H9 (cell line): ENCODE data around the gene PARK7. TPM values are rescaled to one million over a fixed set of nuclear protein-coding genes. Genes with fewer than 3 reads are reported as not detected.

ENCODE experiments used
- DNase-seq: peaks from one replicate; pipeline ENCODE4 v3.0.0-alpha.2; 2017
- H2AFZ ChIP-seq: one replicate; pipeline ENCODE4 v1.6.1; 2013; ENCODE audit warnings: mild to moderate bottlenecking, low read length, control low read depth, moderate library complexity
- H2AK5ac ChIP-seq: 2 replicates; pipeline ENCODE4 v1.6.1; 2013; ENCODE audit warnings: low read length, control low read depth, mixed read lengths; ENCODE audit not compliant: insufficient read length
- H2BK120ac ChIP-seq: one replicate; pipeline ENCODE4 v1.6.1; 2013; ENCODE audit warnings: low read depth, mild to moderate bottlenecking, low read length, control low read depth, inconsistent platforms; ENCODE audit not compliant: poor library complexity, severe bottlenecking
- H2BK12ac ChIP-seq: 2 replicates; pipeline ENCODE4 v1.6.1; 2013; ENCODE audit warnings: low read length, control low read depth, mixed read lengths, low read depth; ENCODE audit not compliant: insufficient read length
- H2BK15ac ChIP-seq: 2 replicates; pipeline ENCODE4 v1.6.1; 2013; ENCODE audit warnings: low read depth, low read length, control low read depth
- H2BK20ac ChIP-seq: one replicate; pipeline ENCODE4 v1.6.1; 2013; ENCODE audit warnings: low read depth, mild to moderate bottlenecking, low read length, control low read depth, inconsistent platforms; ENCODE audit not compliant: poor library complexity, severe bottlenecking
- H2BK5ac ChIP-seq: 2 replicates; pipeline ENCODE4 v1.6.1; 2013; ENCODE audit warnings: low read length, control low read depth, mixed read lengths; ENCODE audit not compliant: insufficient read length
- H3K14ac ChIP-seq: 2 replicates; pipeline ENCODE4 v1.6.1; 2013; ENCODE audit warnings: low read length, control low read depth; ENCODE audit not compliant: insufficient read depth
- H3K18ac ChIP-seq: 2 replicates; pipeline ENCODE4 v1.6.1; 2013; ENCODE audit warnings: low read depth, mild to moderate bottlenecking, mixed read lengths, low read length, control low read depth; ENCODE audit not compliant: insufficient read length
- H3K23ac ChIP-seq: 2 replicates; pipeline ENCODE4 v1.6.1; 2013; ENCODE audit warnings: low read length, control low read depth, mixed read lengths, low read depth; ENCODE audit not compliant: insufficient read length
- H3K23me2 ChIP-seq: 2 replicates; pipeline ENCODE4 v1.6.1; 2013; ENCODE audit warnings: low read depth, mild to moderate bottlenecking, mixed read lengths, low read length, control low read depth; ENCODE audit not compliant: insufficient read length, poor library complexity, severe bottlenecking
- H3K27ac ChIP-seq: 2 replicates; pipeline ENCODE4 v1.5.1; 2013; ENCODE audit warnings: low read length, control low read depth, mixed read lengths, low read depth; ENCODE audit not compliant: insufficient read length
- H3K27me3 ChIP-seq: 2 replicates; pipeline ENCODE4 v1.6.1; 2013; ENCODE audit warnings: low read length, control low read depth, inconsistent platforms; ENCODE audit not compliant: insufficient read depth
- H3K4ac ChIP-seq: 2 replicates; pipeline ENCODE4 v1.6.1; 2013; ENCODE audit warnings: low read depth, mild to moderate bottlenecking, control low read depth, inconsistent platforms, low read length, moderate library complexity
- H3K4me1 ChIP-seq: 2 replicates; pipeline ENCODE4 v1.6.1; 2013; ENCODE audit warnings: low read length, control low read depth, inconsistent platforms; ENCODE audit not compliant: insufficient read depth
- H3K4me2 ChIP-seq: 2 replicates; pipeline ENCODE4 v1.6.1; 2013; ENCODE audit warnings: low read length, control low read depth, mixed read lengths; ENCODE audit not compliant: insufficient read length, insufficient read depth
- H3K56ac ChIP-seq: 2 replicates; pipeline ENCODE4 v1.6.1; 2013; ENCODE audit warnings: low read depth, mild to moderate bottlenecking, mixed read lengths, low read length, control low read depth; ENCODE audit not compliant: insufficient read length
- H3K79me1 ChIP-seq: 2 replicates; pipeline ENCODE4 v1.6.1; 2013; ENCODE audit warnings: low read depth, mild to moderate bottlenecking, moderate library complexity, low read length, control low read depth, inconsistent platforms; ENCODE audit not compliant: insufficient read depth, poor library complexity, severe bottlenecking
- H3K79me2 ChIP-seq: 2 replicates; pipeline ENCODE4 v1.6.1; 2013; ENCODE audit warnings: low read length, control low read depth, inconsistent platforms; ENCODE audit not compliant: insufficient read depth
- H3K9ac ChIP-seq: 2 replicates; pipeline ENCODE4 v1.6.1; 2013; ENCODE audit warnings: low read length, control low read depth, mixed read lengths; ENCODE audit not compliant: insufficient read length; ENCODE audit errors: extremely low read depth
- H3K9me3 ChIP-seq: one replicate; pipeline ENCODE4 v1.6.1; 2013; ENCODE audit warnings: low read depth, low read length, inconsistent platforms; ENCODE audit not compliant: control insufficient read depth
- H3T11ph ChIP-seq: one replicate; pipeline ENCODE4 v1.6.1; 2013; ENCODE audit warnings: mild to moderate bottlenecking, low read length, control low read depth, inconsistent platforms
- H4K20me1 ChIP-seq: one replicate; pipeline ENCODE4 v1.6.1; 2013; ENCODE audit not compliant: control insufficient read depth, insufficient read length, insufficient read depth
- H4K5ac ChIP-seq: 2 replicates; pipeline ENCODE4 v1.6.1; 2013; ENCODE audit warnings: low read depth, mild to moderate bottlenecking, mixed read lengths, low read length, control low read depth; ENCODE audit not compliant: insufficient read length
- H4K8ac ChIP-seq: replicated peaks from 2 replicates; pipeline ENCODE4 v1.6.1; 2013; ENCODE audit warnings: low read length, control low read depth, mixed read lengths, low read depth; ENCODE audit not compliant: insufficient read length
- H4K91ac ChIP-seq: 2 replicates; pipeline ENCODE4 v1.6.1; 2013; ENCODE audit warnings: low read depth, mild to moderate bottlenecking, moderate library complexity, mixed read lengths, low read length, control low read depth; ENCODE audit not compliant: insufficient read length
- H3K27ac Mint-ChIP-seq, 3 experiments: 2 replicates in 2 of 3; 3 replicates in 1 of 3; pipeline ENCODE4 v1.8.0; 2020 to 2021; ENCODE audit warnings: mixed read lengths in 3 of 3, mild to moderate bottlenecking in 1 of 3, moderate library complexity in 1 of 3
- H3K27me3 Mint-ChIP-seq: 2 replicates; pipeline ENCODE4 v1.8.0; 2021; ENCODE audit warnings: low read depth, mild to moderate bottlenecking, moderate library complexity, mixed read lengths
- H3K36me3 Mint-ChIP-seq, 3 experiments: 2 replicates in 2 of 3; 3 replicates in 1 of 3; pipeline ENCODE4 v1.8.0; 2020 to 2021; ENCODE audit warnings: low read depth in 3 of 3, mixed read lengths in 3 of 3; ENCODE audit not compliant: insufficient read depth in 1 of 3
- H3K4me1 Mint-ChIP-seq, 2 experiments: 2 replicates each; pipeline ENCODE4 v1.8.0; 2020; ENCODE audit warnings: mixed read lengths in 2 of 2
- H3K4me3 Mint-ChIP-seq, 2 experiments: 2 replicates in 1 of 2; 3 replicates in 1 of 2; pipeline ENCODE4 v1.8.0; 2020 to 2021; ENCODE audit warnings: mild to moderate bottlenecking in 2 of 2, mixed read lengths in 2 of 2, moderate library complexity in 1 of 2
- H3K9me3 Mint-ChIP-seq, 2 experiments: 2 replicates in 1 of 2; 3 replicates in 1 of 2; pipeline ENCODE4 v1.8.0; 2020; ENCODE audit warnings: mild to moderate bottlenecking in 2 of 2, mixed read lengths in 2 of 2, moderate library complexity in 1 of 2
- CTCF ChIP-seq: fragments of 200-600 bp; sonication (generic); conservative IDR thresholded peaks from 3 replicates; pipeline ENCODE4 v1.8.0; 2021; ENCODE audit warnings: antibody characterized with exemption, mild to moderate bottlenecking
- WGBS: extraction: QIAGEN DNeasy Blood & Tissue Kit; methylation state at CpG from one replicate; pipeline ENCODE4 v1.1.7; 2013; ENCODE audit warnings: missing lambda C conversion rate, low lambda C conversion rate, mixed read lengths; ENCODE audit not compliant: insufficient read length; ENCODE audit errors: extremely low coverage; 5-methylcytosine and 5-hydroxymethylcytosine counted together
- long read RNA-seq: library from polyadenylated mRNA; unstranded; transcript quantifications from one replicate; pipeline ENCODE4 v2.0.0, GENCODE V29; 2020
- total RNA-seq: library from RNA; stranded (reverse); gene quantifications from 2 replicates; pipeline ENCODE4 v1.2.1, GENCODE V29; 2021

PARK7 gene
- 370 and 379 TPM in 2 replicates for total RNA-seq
- long read RNA-seq, transcript PARK7-201 (7 exons, 949 nt) = minor isoform, 122 of 490 reads
- long read RNA-seq, transcript PARK7-209 (7 exons, 1,088 nt) = major isoform, 327 of 490 reads
- long read RNA-seq, partial matches to known transcripts = 17 of 490 reads
- long read RNA-seq, other reads (novel, unspliced or antisense) = 23 of 490 reads

GRCh38 chr1:7961216-7962013 lies at the start of gene PARK7:
Gene PARK7 (plus strand): TSS chr1:7961711. CDS start chr1:7962786, 1,075 bp downstream.
- no peak within 1 kb of the TSS for H4K91ac ChIP-seq
- no peak within 1 kb of the TSS for H4K5ac ChIP-seq
- no peak within 1 kb of the TSS for H3K27ac ChIP-seq
- H3K36me3 Mint-ChIP-seq = peaks cover 29 to 46% (median 36%) of the 10 kb centered on the region in 3 experiments
- H4K8ac ChIP-seq = no peak within 1 kb of the TSS
- peak; percentile 47; the same call in 2 of the 3 replicates for TF ChIP-seq CTCF
- no peaks in the 10 kb centered on the region for H3K27me3 ChIP-seq
- no peak within 1 kb of the TSS for H3T11ph ChIP-seq
- H2BK12ac ChIP-seq = no peak within 1 kb of the TSS
- H3K79me2 ChIP-seq = peaks cover 3% of the 10 kb centered on the region; the same call in 1 of the 2 replicates
- H3K9ac ChIP-seq = peak within 1 kb of the TSS; percentile 89
- no peaks in the 10 kb centered on the region; the same call in 1 of the 2 replicates for H3K27me3 Mint-ChIP-seq
- H4K20me1 ChIP-seq = no peaks in the 10 kb centered on the region
- peak within 1 kb of the TSS; percentile 96 for H3K4me2 ChIP-seq
- no peak within 1 kb of the TSS for H2BK15ac ChIP-seq
- H3K4ac ChIP-seq = no peak within 1 kb of the TSS
- H2AFZ ChIP-seq = peak within 1 kb of the TSS; percentile 46
- no peak within 1 kb of the TSS for H2AK5ac ChIP-seq
- no peaks in the 10 kb centered on the region for H3K9me3 ChIP-seq
- no peak within 1 kb of the TSS for H3K23ac ChIP-seq
- no peak within 1 kb of the TSS for H2BK20ac ChIP-seq
- DNase-seq = peak; percentile 99
- H3K4me3 Mint-ChIP-seq = peak within 1 kb of the TSS; percentile 97
- peak within 1 kb of the TSS; percentile 94; the same call in 1 of the 2 replicates for H3K14ac ChIP-seq
- no peak within 1 kb of the TSS for H3K56ac ChIP-seq
- peak within 1 kb of the TSS; percentile 95 to 96 (median 96) for H3K27ac Mint-ChIP-seq
- no peak within 1 kb of the TSS for H2BK120ac ChIP-seq
- no peaks in the 10 kb centered on the region for H3K9me3 Mint-ChIP-seq
- H3K4me1 ChIP-seq = no peaks in the 10 kb centered on the region
- H3K23me2 ChIP-seq = peaks cover 2% of the 10 kb centered on the region
- H3K79me1 ChIP-seq = peaks cover 2% of the 10 kb centered on the region
- no peak within 1 kb of the TSS for H2BK5ac ChIP-seq
- WGBS = no CpG with 5 or more reads among the region's 81 CpGs
- H3K4me1 Mint-ChIP-seq = peaks cover 15 to 20% of the 10 kb centered on the region in 2 experiments
- H3K18ac ChIP-seq = no peak within 1 kb of the TSS
